GM19324 (cell line): ENCODE results near the gene CLUH.
"Not testable (repeated sequence)": the region's sequence is repeated elsewhere in the genome, so short reads cannot be mapped to it uniquely, and the experiment has no call there.

ENCODE experiments used
- ATAC-seq: cut with Tn5 transposase; IDR thresholded peaks from one replicate; pipeline ENCODE4 v1.9.1; 2021; ENCODE audit warnings: mild to moderate bottlenecking, moderate library complexity; ENCODE audit not compliant: unreplicated experiment, low FRiP score

The CLUH gene

DNA sequence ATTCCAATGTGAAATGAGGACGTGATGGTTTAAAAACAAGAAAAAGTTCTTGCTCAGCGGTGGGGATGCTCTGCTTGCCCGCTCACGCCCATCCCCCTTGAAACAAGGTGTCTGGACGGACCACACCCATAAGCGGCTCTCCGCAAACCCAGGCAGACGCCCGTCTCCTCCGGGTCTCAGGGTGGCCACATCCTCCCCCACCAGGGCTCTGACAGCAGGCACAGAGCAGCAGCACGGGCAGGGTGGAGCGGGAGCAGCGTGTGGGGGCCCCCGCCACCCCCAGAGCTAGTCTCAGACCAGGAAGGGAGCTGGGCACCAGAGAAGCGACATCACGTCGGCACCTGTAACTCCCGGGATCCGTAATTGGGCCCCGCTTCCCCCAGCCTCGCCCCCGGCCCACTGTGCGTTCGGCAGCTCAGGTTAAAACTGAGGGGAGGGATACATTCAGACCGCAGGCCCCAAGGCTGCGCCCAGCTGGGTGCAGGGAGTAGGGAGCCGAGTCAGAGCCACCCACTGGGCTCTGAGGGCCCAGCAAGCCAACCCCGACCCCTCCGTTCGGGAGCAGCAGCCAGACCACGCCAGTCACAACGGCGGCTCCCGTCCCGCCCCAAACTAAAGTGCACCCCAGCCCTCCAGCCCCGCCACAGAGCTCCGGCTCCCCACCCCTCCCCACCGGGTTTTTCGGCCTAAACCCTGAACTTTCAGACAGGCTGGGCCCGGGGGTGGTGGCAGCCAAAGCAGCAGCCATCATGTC lies 22.0 kb downstream of the CLUH start:
- ATAC-seq: no peak

DNA sequence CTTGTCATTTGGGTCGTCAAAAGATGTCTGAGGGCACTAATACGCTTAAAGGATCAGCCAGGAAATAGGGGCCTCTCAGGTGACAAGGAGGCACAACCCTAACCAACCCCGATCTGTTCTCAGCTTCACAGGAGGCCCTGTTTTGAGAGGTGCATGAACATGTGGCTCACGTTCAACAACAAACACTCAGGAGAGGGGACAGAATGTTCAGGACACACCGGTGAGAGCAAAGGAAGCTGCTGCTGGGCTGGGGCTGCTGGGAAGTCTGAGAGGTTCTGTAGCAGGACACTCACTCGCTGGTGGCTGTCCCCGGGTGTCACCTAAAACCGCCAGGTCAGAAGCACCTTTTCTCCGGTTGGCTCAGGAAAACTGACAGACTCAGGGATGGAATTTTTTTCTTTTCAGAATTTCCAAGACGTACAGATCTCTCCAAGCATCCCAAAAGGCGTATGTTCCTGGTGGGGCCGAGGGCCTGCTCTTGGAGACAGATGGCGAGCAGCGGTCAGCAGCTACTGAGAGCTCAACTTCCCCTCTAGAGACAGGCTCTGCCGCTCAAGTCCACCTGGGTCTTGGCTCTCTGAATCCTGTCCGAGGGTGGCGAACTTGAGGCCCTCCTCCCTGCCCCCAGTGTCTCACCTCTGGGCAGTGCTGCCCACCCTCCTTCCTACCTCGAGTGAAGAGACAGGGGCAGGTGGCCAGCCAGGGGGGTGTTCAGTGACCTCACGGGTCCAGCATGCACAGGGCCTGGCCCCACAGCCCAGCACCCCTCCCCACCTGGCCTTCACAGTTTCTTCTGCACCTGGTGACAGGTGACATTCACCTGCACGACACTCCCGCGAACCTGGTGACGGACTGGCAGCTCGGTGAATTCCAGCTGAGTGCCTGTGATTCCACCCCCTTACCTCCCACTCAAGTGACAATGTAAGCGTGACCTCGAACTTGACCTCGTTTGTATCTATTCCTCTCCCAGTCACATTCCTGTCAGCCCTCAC lies 22.9 kb downstream of the CLUH start:
- ATAC-seq: no peak

- ATAC-seq: no peak
These were observed 24.5 kb downstream of the CLUH start for GRCh38 chr17:2687074-2687418.

DNA sequence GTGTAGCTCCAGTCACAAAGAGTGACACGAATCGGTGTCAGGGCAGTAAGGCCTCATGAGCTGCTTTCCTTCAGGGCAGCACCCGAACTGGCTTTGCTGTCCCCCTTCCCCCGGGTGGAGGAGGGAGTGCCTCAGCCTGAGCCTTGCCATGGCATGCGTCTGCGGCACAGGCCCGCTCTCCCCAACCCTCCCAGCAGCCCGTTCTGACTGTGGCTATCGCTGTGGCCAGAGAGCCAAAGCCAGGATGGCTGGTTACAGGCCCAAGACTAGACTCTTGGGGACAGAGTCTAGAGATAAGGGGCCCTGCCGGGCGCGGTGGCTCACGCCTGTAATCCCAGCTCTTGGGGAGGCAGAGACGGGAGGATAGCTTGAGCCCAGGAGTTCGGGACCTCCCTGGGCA lies 25.9 kb downstream of the CLUH start:
- ATAC-seq: no peak

GRCh38 chr17:2684549-2684948 lies 27.0 kb downstream of the CLUH start:
- no peak for ATAC-seq

- ATAC-seq: no peak
These were observed 27.7 kb downstream of the CLUH start for GRCh38 chr17:2683912-2684311.

- no peak for ATAC-seq
These were observed 29.2 kb downstream of the CLUH start for GRCh38 chr17:2682176-2682938.

GRCh38 chr17:2681650-2682049 lies 29.9 kb downstream of the CLUH start:
- ATAC-seq: no peak

DNA sequence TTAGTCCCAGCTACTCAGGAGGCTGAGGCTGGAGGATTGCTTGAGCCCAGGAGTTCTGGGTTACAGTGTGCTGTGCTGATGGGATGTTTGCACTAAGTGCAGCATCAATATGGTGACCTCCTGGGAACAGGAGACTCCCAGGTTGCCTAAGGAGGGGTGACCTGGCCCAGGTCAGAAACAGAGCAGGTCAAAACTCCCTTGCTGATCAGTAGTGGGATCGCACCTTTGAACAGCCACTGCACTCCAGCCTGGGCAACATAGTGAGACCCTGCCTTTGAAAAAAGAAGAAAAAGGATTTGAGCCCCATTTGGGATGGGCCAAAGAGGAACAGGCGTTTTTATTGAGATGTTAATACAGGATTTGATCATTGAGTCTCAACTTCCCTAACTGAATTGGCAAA lies 30.6 kb downstream of the CLUH start:
- no peak for ATAC-seq

GRCh38 chr17:2679247-2679646 lies 32.3 kb downstream of the CLUH start:
- ATAC-seq: not testable (repeated sequence)

GRCh38 chr17:2672026-2672425 lies 39.5 kb downstream of the CLUH start:
- no peak for ATAC-seq

- ATAC-seq: not testable (repeated sequence)
These were observed 51.2 kb downstream of the CLUH start for GRCh38 chr17:2660410-2660809.

GRCh38 chr17:2659337-2659736 lies 52.2 kb downstream of the CLUH start:
- not testable (repeated sequence) for ATAC-seq

DNA sequence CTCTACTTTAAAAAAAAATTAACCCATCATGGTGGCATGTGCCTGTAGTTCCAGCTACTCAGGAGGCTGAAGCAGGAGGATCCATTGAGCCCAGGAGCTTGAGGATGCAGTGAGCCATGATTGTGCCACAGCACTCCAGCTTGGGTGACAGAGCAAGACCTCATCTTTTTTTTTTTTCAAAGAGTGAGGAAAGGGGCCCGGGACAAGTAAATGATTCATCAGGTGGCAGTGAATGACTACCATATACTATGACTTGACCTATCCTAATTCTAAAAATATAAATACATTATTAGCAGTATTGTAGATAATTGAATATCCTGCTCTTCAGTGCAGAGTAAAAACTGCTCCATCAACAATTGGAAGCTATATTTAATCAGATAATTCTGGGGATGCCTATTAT lies 55.3 kb downstream of the CLUH start:
- no peak for ATAC-seq

- ATAC-seq: no peak
These were observed 56.0 kb downstream of the CLUH start for GRCh38 chr17:2655546-2655945.

- ATAC-seq: not testable (repeated sequence)
These were observed 58.7 kb downstream of the CLUH start for GRCh38 chr17:2652911-2653310.

- no peak for ATAC-seq
These were observed 62.4 kb downstream of the CLUH start for GRCh38 chr17:2649191-2649590.

DNA sequence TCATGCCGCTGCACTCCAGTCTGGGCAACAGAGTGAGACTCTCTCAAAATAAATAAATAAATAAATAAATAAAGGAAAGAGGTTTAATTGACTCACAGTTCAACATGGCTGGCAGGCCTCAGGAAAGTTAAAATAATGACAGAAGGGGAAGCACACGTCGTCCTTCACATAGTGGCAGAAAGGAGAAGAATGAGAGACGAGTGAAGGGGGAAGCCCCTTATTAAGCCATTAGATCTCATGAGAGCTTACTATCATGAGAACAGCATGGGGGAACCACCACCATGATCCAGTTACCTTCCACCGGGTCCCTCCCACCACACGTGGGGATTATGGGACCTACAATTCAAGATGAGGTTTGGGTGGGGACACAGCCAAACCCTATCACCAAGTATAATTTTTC lies 63.6 kb downstream of the CLUH start:
- ATAC-seq: no peak

- ATAC-seq: no peak
These were observed 66.6 kb downstream of the CLUH start for GRCh38 chr17:2644971-2645370.
